Gastrocnemius medialis (tissue), 4 donors: ENCODE measurements around the gene RPEL1. TPM values are rescaled to one million over a fixed set of nuclear protein-coding genes. Genes with fewer than 3 reads are reported as not detected.
"Not testable (repeated sequence)": the region's sequence is repeated elsewhere in the genome, so short reads cannot be mapped to it uniquely, and the experiment has no call there.

ENCODE experiments used
- ATAC-seq, 2 donors: fragments of 150-250 bp; one replicate each; pipeline ENCODE4 v1.9.1; 2016
- DNase-seq, 2 donors: peaks; one replicate each; pipeline ENCODE4 v3.0.0-alpha.2; 2019
- H3K27ac ChIP-seq, 4 donors: fragments of 200-600 bp; sonication (generic); 1 replicate in 1 of 4; 2 replicates in 3 of 4; pipeline ENCODE4 v1.5.1; 2016 to 2018; ENCODE audit warnings: mild to moderate bottlenecking in 2 of 4, moderate library complexity in 1 of 4
- H3K27me3 ChIP-seq, 3 donors: fragments of 200-600 bp; sonication (generic) in 2 of 3; 1 replicate in 1 of 3; 2 replicates in 2 of 3; pipeline versions ENCODE4 v1.5.1 to v1.6.0; 2016 to 2019; ENCODE audit warnings: mild to moderate bottlenecking in 1 of 3, moderate library complexity in 1 of 3
- H3K36me3 ChIP-seq, 2 donors: fragments of 200-600 bp; sonication (generic) in 1 of 2; one replicate each; pipeline ENCODE4 v1.5.1; 2017 to 2018
- H3K4me1 ChIP-seq, 2 donors: fragments of 200-600 bp; sonication (generic) in 1 of 2; one replicate each; pipeline ENCODE4 v1.5.1; 2016 to 2017; ENCODE audit warnings: mild to moderate bottlenecking in 2 of 2
- H3K4me3 ChIP-seq, 4 donors: fragments of 200-600 bp; sonication (generic) in 3 of 4; 1 replicate in 1 of 4; 2 replicates in 3 of 4; pipeline ENCODE4 v1.5.1; 2016 to 2019; ENCODE audit warnings: mild to moderate bottlenecking in 2 of 4
- H3K9me3 ChIP-seq, 3 donors: fragments of 200-600 bp; sonication (generic) in 2 of 3; 1 replicate in 1 of 3; 2 replicates in 2 of 3; pipeline ENCODE4 v1.5.1; 2016 to 2019
- POLR2A ChIP-seq, 2 donors: fragments of 450-650 bp; IDR thresholded peaks; one replicate each; pipeline ENCODE4 v1.6.1; 2017; ENCODE audit warnings: antibody characterized with exemption in 2 of 2, mild to moderate bottlenecking in 2 of 2, moderate library complexity in 2 of 2
- in situ Hi-C, 4 donors: fragments of 200-750 bp; cut with MboI; loops; one replicate each; pipeline versions ENCODE4 v1.15.0 to v1.8.0; 2017; ENCODE audit warnings: low sequenced_read_pairs in 4 of 4
- intact Hi-C: fragments of 100-400 bp; cut with DNase I; formaldehyde crosslinking; loops from one replicate; pipeline ENCODE4 v1.15.1; 2023; ENCODE audit warnings: low total_unique reads
- total RNA-seq, 4 donors: library from RNA; depleted of rRNA; stranded (reverse); fragments of >200 nt; gene quantifications; one replicate each; pipeline versions ENCODE4 v1.1.0 to v1.2.3, GENCODE V29; 2016
- TF ChIP-seq, protein P1 (sequence below), 5 experiments: fragments of 450-650 bp in 3 of 5; fragments of 200-600 bp in 2 of 5; sonication (generic) in 2 of 5; IDR thresholded peaks in 4 of 5; conservative IDR thresholded peaks in 1 of 5; 1 replicate in 4 of 5; 2 replicates in 1 of 5; pipeline ENCODE4 v1.5.1; 2016 to 2019; ENCODE audit warnings: antibody characterized with exemption in 5 of 5, mild to moderate bottlenecking in 3 of 5, moderate library complexity in 3 of 5

RPEL1 gene
- total RNA-seq, result not detected

DNA sequence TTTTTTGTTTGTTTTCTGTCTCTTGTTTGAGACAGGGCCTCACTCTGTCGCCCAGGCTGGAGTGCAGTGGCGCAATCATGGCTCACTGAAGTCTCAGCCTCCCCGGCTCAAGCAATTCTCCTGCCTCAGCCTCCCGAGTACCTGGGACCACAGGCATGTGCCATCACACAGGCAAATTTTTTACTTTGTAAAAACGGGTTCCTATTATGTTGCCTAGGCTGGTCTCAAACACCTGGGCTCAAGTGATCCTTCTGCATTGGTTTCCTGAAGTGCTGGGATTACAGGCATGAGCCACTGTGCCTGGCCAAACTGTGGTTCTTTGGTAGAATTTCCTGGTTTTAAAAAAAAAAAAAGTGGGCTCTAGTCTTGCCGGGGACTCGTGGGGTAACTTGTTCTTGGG is at the start of gene RPEL1:
RPEL1 (plus strand) TSS at position 301 of the 400 bp plus-strand sequence. CDS start 110 bp downstream, outside the sequence.
- in situ Hi-C loops, result loop anchor here (10.0 to 25.0 kb wide), 4 partner anchors 133 to 521 kb away; partner anchors contain the start of gene WBP1L (in 2 of the 4)
- DNase-seq, ATAC-seq: not testable (repeated sequence)

DNA sequence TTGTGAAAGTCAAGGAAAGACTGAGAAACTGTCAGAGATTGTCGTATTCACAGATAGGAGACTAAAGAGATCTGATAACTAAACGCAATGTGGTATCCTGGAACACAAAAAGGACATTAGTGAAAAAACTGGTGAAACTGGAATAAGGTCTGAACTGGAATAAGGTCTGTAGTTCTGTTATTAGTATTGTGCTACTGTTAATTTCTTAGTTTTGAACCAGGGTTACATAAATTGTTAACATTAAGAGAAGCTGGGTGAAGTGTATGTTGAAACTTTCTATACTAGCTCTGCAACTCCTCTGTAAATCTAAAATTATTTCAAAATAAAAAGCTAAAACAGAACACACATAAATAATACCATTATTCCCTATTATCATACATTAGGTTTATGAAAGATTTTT is 49.2 kb upstream of the RPEL1 start:
- Histone ChIP-seq H3K4me1 (peaks cover 25 to 31% of the 10 kb centered on the region in 2 donors), H3K9me3 (no peaks in the 10 kb centered on the region), H3K36me3 (no peaks in the 10 kb centered on the region), H3K27ac (peak overlapping the region; percentile 1 to 68 (median 50)), H3K4me3 (no peak overlapping the region), H3K27me3 (no peaks in the 10 kb centered on the region)
- ATAC-seq (no peak), DNase-seq (no peak)
- in situ Hi-C loops (no loop called here), intact Hi-C loops (no loop called here)
- TF ChIP-seq POLR2A (IDR thresholded peaks at IDR 0.05), result no peak
- TF ChIP-seq, protein P1, sequence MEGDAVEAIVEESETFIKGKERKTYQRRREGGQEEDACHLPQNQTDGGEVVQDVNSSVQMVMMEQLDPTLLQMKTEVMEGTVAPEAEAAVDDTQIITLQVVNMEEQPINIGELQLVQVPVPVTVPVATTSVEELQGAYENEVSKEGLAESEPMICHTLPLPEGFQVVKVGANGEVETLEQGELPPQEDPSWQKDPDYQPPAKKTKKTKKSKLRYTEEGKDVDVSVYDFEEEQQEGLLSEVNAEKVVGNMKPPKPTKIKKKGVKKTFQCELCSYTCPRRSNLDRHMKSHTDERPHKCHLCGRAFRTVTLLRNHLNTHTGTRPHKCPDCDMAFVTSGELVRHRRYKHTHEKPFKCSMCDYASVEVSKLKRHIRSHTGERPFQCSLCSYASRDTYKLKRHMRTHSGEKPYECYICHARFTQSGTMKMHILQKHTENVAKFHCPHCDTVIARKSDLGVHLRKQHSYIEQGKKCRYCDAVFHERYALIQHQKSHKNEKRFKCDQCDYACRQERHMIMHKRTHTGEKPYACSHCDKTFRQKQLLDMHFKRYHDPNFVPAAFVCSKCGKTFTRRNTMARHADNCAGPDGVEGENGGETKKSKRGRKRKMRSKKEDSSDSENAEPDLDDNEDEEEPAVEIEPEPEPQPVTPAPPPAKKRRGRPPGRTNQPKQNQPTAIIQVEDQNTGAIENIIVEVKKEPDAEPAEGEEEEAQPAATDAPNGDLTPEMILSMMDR (IDR thresholded peaks at IDR 0.05 in 4 of 5, conservative IDR thresholded peaks at IDR 0.05 in 1 of 5), result no peak

More for the DNA sequence above, at the start of gene RPEL1:
- not testable (repeated sequence) for H3K36me3 ChIP-seq, H3K27me3 ChIP-seq, H3K9me3 ChIP-seq, H3K27ac ChIP-seq, H3K4me3 ChIP-seq
- peaks cover 17 to 19% of the 10 kb centered on the region in 2 donors for H3K4me1 ChIP-seq
- intact Hi-C loops, result loop anchor here (5.0 kb wide), 1 partner anchor 518 kb away; no protein-coding TSS in a partner anchor

DNA sequence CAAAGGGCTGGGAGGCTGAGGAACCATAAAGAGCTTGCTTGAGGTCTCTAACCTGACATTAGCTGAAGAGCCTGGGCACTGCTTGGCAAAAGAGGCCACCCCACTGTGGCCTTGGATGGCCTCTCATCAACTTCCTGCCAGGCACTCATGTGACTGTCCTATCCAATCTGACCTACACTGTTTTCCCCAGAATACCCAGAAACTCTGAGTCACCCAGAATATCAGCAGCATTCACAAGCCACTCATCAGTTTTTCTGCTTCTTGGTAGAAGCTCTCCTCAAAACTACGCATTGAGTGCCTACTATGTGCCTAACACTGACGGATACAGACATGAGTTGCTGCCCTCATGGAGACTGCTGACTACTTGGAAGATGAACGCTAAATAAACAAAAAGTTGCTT is 48.5 kb upstream of the RPEL1 start:
- no peaks in the 10 kb centered on the region for H3K36me3 ChIP-seq
- DNase-seq (peak; percentile 49 to 71), ATAC-seq (peak; percentile 37 to 69)
- H3K4me1 ChIP-seq, result peaks cover 22 to 25% of the 10 kb centered on the region in 2 donors
- H3K4me3 ChIP-seq, result no peak overlapping the region
- in situ Hi-C loops, result no loop called here
- H3K9me3 ChIP-seq, result no peaks in the 10 kb centered on the region
- TF ChIP-seq, protein P1 (IDR thresholded peaks at IDR 0.05 in 4 of 5, conservative IDR thresholded peaks at IDR 0.05 in 1 of 5), result no peak
- peak in 1 of 2 donors; percentile 33 for TF ChIP-seq POLR2A (IDR thresholded peaks at IDR 0.05)
- H3K27ac ChIP-seq, result peak overlapping the region; percentile 1 to 68 (median 50)
- no peaks in the 10 kb centered on the region for H3K27me3 ChIP-seq
- intact Hi-C loops, result no loop called here

DNA sequence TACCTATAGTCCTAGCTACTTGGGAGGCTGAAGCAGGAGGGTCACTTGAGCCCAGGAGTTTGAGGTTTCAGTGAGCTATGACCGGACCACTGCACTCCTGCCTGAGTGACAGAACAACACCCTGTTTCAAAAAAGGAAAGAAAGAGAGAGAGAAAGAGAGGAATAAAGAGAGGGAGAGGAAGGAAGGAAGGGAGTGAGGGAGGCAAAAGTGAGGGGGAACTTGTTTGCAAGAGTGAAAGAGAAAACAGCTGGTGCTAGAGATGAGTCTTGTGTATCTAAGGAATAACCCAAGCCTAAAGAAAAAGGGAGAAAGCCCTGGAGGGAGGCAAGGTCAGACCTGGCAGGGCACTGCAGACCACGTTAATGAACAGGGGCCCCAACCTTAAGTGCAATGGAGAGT is 47.8 kb upstream of the RPEL1 start:
- no peak overlapping the region for H3K4me3 ChIP-seq
- in situ Hi-C loops (no loop called here), intact Hi-C loops (no loop called here)
- H3K36me3 ChIP-seq, result no peaks in the 10 kb centered on the region
- TF ChIP-seq, protein P1 (IDR thresholded peaks at IDR 0.05 in 4 of 5, conservative IDR thresholded peaks at IDR 0.05 in 1 of 5), result no peak
- TF ChIP-seq POLR2A (IDR thresholded peaks at IDR 0.05), result no peak
- H3K27me3 ChIP-seq, result no peaks in the 10 kb centered on the region
- no peaks in the 10 kb centered on the region for H3K9me3 ChIP-seq
- ATAC-seq (no peak), DNase-seq (no peak)
- H3K27ac ChIP-seq, result peak overlapping the region; percentile 1 to 68 (median 50)
- peaks cover 22 to 25% of the 10 kb centered on the region in 2 donors for H3K4me1 ChIP-seq

DNA sequence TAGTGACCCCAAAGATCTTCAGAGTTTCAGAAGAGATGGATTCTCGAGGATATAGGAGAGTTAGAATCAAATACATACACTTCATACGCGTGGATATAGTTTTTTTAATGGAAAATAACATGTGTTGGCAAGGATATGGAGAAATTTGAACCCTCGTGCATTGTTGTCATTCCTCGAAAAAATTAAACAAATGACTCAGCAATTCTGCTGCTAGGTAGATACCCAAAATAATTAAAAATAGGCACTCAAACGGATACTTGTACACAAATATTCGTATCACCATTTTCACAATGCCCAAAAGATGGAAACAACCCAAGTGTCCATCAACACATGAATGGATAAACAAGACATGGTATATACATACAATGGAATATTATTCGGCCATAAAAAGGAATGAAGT is 47.0 kb upstream of the RPEL1 start:
- Histone ChIP-seq H3K4me1 (peaks cover 18 to 22% of the 10 kb centered on the region in 2 donors), H3K27me3 (no peaks in the 10 kb centered on the region), H3K36me3 (no peaks in the 10 kb centered on the region), H3K4me3 (no peak overlapping the region), H3K9me3 (no peaks in the 10 kb centered on the region), H3K27ac (no peak overlapping the region)
- no peak for DNase-seq
- intact Hi-C loops (no loop called here), in situ Hi-C loops (no loop called here)
- TF ChIP-seq, protein P1 (IDR thresholded peaks at IDR 0.05 in 4 of 5, conservative IDR thresholded peaks at IDR 0.05 in 1 of 5), result no peak
- TF ChIP-seq POLR2A (IDR thresholded peaks at IDR 0.05), result no peak
- ATAC-seq, result no peak
